Kidney (tissue), 22 donors: ENCODE measurements around the gene TECTA. TPM values are rescaled to one million over a fixed set of nuclear protein-coding genes. Genes with fewer than 3 reads are reported as not detected.

Source experiments
- DNase-seq, 5 donors: peaks; one replicate each; pipeline ENCODE4 v3.0.0-alpha.2; 2013 to 2020
- FAIRE-seq: peaks from 2 replicates; lab custom pipeline; 2012; peaks lifted over from hg19 to GRCh38; lab: Jason Lieb, UNC
- H3K27ac ChIP-seq, 2 donors: one replicate each; pipeline ENCODE4 v1.7.0; 2013; ENCODE audit warnings: low read depth in 2 of 2, low read length in 2 of 2, inconsistent platforms in 1 of 2
- H3K27me3 ChIP-seq: one replicate; pipeline ENCODE4 v1.7.1; 2013; ENCODE audit warnings: low read length, inconsistent platforms; ENCODE audit not compliant: control insufficient read depth, insufficient read depth
- H3K36me3 ChIP-seq, 3 donors: one replicate each; pipeline versions ENCODE4 v1.7.0 to v1.7.1; 2013; ENCODE audit warnings: low read length in 3 of 3, control low read depth in 1 of 3, inconsistent platforms in 1 of 3; ENCODE audit not compliant: insufficient read depth in 3 of 3, control insufficient read depth in 2 of 3
- H3K4me1 ChIP-seq, 3 donors: one replicate each; pipeline versions ENCODE4 v1.7.0 to v1.7.1; 2013; ENCODE audit warnings: low read length in 3 of 3, inconsistent platforms in 1 of 3, low read depth in 1 of 3; ENCODE audit not compliant: control insufficient read depth in 2 of 3, insufficient read depth in 2 of 3
- H3K4me3 ChIP-seq, 3 donors: one replicate each; pipeline versions ENCODE4 v1.7.0 to v1.8.1; 2013; ENCODE audit warnings: low read length in 3 of 3, control low read depth in 1 of 3, inconsistent platforms in 1 of 3
- H3K9ac ChIP-seq, 3 donors: one replicate each; pipeline versions ENCODE4 v1.7.0 to v1.7.1; 2013; ENCODE audit warnings: low read length in 3 of 3, control low read depth in 1 of 3, inconsistent platforms in 1 of 3
- H3K9me3 ChIP-seq, 3 donors: one replicate each; pipeline versions ENCODE4 v1.7.0 to v1.7.1; 2013; ENCODE audit warnings: low read length in 3 of 3, control low read depth in 1 of 3, inconsistent platforms in 1 of 3; ENCODE audit not compliant: control insufficient read depth in 2 of 3, insufficient read depth in 1 of 3
- intact Hi-C: fragments of 100-400 bp; cut with DNase I; formaldehyde crosslinking; loops from one replicate; pipeline ENCODE4 v1.11.1; 2022
- long read RNA-seq, 10 donors: library from polyadenylated mRNA in 1 of 10; unstranded in 1 of 10; transcript quantifications; one replicate each; pipeline ENCODE4 v2.0.0 and lab custom pipeline, GENCODE V29; 2021 to 2026
- polyA plus RNA-seq: library from polyadenylated mRNA; stranded (reverse); fragments of 350-450 nt; fragmentation: Illumina TruSeq; extraction: RNeasy Lipid Tissue Mini Kit (QIAGEN cat#74804); gene quantifications from one replicate; pipeline ENCODE4 v1.2.3, GENCODE V29; 2014; ENCODE audit warnings: low read depth, low replicate concordance; ENCODE audit not compliant: insufficient read depth
- total RNA-seq: library from RNA; stranded (reverse); fragmentation: NEBNext Ultra II Directional; extraction: Animal tissue kit (Norgen Biotek cat#: 25700); gene quantifications from one replicate; pipeline ENCODE4 v1.2.1, GENCODE V29; 2021
- TF ChIP-seq, protein P1 (sequence below): IDR thresholded peaks from 3 replicates; pipeline ENCODE4 v1.5.1; 2012; ENCODE audit warnings: mild to moderate bottlenecking, moderate library complexity, borderline replicate concordance; ENCODE audit not compliant: insufficient read depth; ENCODE audit errors: extremely low read depth
- donor health status: control.
- donor health status: control.
- donor health status: control.
- donor health status: control.
- donor health status: control.
- donor health status: DM: yes; HTN: yes; CAD: no.
- donor health status: Normal renal cell carcinoma (clear cell type).

Gene TECTA, protein sequence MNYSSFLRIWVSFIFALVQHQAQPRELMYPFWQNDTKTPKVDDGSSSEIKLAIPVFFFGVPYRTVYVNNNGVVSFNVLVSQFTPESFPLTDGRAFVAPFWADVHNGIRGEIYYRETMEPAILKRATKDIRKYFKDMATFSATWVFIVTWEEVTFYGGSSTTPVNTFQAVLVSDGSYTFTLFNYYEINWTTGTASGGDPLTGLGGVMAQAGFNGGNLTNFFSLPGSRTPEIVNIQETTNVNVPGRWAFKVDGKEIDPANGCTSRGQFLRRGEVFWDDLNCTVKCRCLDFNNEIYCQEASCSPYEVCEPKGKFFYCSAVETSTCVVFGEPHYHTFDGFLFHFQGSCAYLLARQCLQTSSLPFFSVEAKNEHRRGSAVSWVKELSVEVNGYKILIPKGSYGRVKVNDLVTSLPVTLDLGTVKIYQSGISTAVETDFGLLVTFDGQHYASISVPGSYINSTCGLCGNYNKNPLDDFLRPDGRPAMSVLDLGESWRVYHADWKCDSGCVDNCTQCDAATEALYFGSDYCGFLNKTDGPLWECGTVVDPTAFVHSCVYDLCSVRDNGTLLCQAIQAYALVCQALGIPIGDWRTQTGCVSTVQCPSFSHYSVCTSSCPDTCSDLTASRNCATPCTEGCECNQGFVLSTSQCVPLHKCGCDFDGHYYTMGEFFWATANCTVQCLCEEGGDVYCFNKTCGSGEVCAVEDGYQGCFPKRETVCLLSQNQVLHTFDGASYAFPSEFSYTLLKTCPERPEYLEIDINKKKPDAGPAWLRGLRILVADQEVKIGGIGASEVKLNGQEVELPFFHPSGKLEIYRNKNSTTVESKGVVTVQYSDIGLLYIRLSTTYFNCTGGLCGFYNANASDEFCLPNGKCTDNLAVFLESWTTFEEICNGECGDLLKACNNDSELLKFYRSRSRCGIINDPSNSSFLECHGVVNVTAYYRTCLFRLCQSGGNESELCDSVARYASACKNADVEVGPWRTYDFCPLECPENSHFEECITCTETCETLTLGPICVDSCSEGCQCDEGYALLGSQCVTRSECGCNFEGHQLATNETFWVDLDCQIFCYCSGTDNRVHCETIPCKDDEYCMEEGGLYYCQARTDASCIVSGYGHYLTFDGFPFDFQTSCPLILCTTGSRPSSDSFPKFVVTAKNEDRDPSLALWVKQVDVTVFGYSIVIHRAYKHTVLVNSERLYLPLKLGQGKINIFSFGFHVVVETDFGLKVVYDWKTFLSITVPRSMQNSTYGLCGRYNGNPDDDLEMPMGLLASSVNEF (N-terminal part only)
- total RNA-seq (1.2 TPM), polyA plus RNA-seq (0.54 TPM)
- long read RNA-seq, donor 1 = 0 reads
- long read RNA-seq, donor 2 = 0 reads
- long read RNA-seq, donor 3 = 0 reads
- long read RNA-seq, donor 4 = 0 reads
- long read RNA-seq, donor 5 = 0 reads
- long read RNA-seq, donor 6 = 0 reads
- long read RNA-seq, donor 7, partial matches to known transcripts = 0 of 1 reads
- long read RNA-seq, donor 7, other reads (novel, unspliced or antisense) = 1 of 1 reads
- long read RNA-seq, donor 8 = 0 reads
- long read RNA-seq, donor 9 = 0 reads
- long read RNA-seq, donor 10 = 0 reads

- no peak within 1 kb of the TSS for H3K27ac ChIP-seq
- intact Hi-C loops = no loop called here
- TF ChIP-seq, protein P1, sequence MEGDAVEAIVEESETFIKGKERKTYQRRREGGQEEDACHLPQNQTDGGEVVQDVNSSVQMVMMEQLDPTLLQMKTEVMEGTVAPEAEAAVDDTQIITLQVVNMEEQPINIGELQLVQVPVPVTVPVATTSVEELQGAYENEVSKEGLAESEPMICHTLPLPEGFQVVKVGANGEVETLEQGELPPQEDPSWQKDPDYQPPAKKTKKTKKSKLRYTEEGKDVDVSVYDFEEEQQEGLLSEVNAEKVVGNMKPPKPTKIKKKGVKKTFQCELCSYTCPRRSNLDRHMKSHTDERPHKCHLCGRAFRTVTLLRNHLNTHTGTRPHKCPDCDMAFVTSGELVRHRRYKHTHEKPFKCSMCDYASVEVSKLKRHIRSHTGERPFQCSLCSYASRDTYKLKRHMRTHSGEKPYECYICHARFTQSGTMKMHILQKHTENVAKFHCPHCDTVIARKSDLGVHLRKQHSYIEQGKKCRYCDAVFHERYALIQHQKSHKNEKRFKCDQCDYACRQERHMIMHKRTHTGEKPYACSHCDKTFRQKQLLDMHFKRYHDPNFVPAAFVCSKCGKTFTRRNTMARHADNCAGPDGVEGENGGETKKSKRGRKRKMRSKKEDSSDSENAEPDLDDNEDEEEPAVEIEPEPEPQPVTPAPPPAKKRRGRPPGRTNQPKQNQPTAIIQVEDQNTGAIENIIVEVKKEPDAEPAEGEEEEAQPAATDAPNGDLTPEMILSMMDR = no peak
- DNase-seq (no peak), FAIRE-seq (no peak)
- H3K27me3 ChIP-seq = no peaks in the 10 kb centered on the region
- H3K9ac ChIP-seq = no peak within 1 kb of the TSS
- no peaks in the 10 kb centered on the region for H3K36me3 ChIP-seq
- no peaks in the 10 kb centered on the region for H3K9me3 ChIP-seq
- H3K4me3 ChIP-seq = no peak within 1 kb of the TSS
- peaks cover 0 to 3% (median 3%) of the 10 kb centered on the region in 3 donors for H3K4me1 ChIP-seq
Measured at GRCh38 chr11:121100943-121101342, at the start of gene TECTA. TECTA (plus strand) TSS chr11:121101243; CDS start chr11:121102666, 1,423 bp downstream.

GRCh38 chr11:121053244-121053643 is 47.8 kb upstream of the TECTA start:
- Histone ChIP-seq H3K4me3 (no peak overlapping the region), H3K36me3 (peaks cover 8 to 34% (median 18%) of the 10 kb centered on the region in 3 donors), H3K27me3 (no peaks in the 10 kb centered on the region), H3K27ac (no peak overlapping the region), H3K9ac (no peak overlapping the region), H3K9me3 (no peaks in the 10 kb centered on the region), H3K4me1 (peaks cover 0 to 4% (median 0%) of the 10 kb centered on the region in 3 donors)
- intact Hi-C loops = no loop called here
- TF ChIP-seq, protein P1 = no peak
- DNase-seq (no peak), FAIRE-seq (no peak)

DNA sequence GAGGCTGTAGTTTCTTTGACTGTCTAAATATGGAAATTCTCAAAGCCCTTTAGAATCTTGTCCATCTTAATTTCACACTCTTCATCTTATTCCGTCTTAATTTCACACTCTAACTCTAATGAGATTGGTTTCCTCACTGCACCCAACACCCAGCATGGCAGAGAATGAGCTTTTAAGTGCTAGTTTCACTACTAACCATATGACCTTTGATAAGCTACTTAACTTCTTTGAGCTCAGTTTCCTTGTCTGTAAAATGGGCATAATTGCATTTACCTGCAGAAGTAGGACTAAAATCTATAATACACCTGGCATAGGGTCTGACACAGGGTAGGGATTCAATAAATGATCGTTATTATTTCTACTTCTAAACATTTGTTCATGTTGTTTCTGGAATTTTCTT is 46.8 kb upstream of the TECTA start:
- Histone ChIP-seq H3K36me3 (peaks cover 6 to 41% (median 21%) of the 10 kb centered on the region in 3 donors), H3K9ac (no peak overlapping the region), H3K4me3 (no peak overlapping the region), H3K4me1 (no peaks in the 10 kb centered on the region), H3K27me3 (no peaks in the 10 kb centered on the region), H3K27ac (no peak overlapping the region), H3K9me3 (no peaks in the 10 kb centered on the region)
- FAIRE-seq = no peak
- intact Hi-C loops = no loop called here
- no peak for DNase-seq
- TF ChIP-seq, protein P1 = no peak
